Placental epithelial cell (primary cell): Measurements from ENCODE around the gene GLDN. TPM values are rescaled to one million over a fixed set of nuclear protein-coding genes. Genes with fewer than 3 reads are reported as not detected.

ENCODE experiments used
- small RNA-seq: library from RNA; depleted of rRNA; stranded (forward); fragments of <200 nt; gene quantifications from one replicate; pipeline ENCODE3, GENCODE V24; 2012
- total RNA-seq: library from RNA; depleted of rRNA; stranded (reverse); fragments of >200 nt; gene quantifications from 2 replicates; pipeline ENCODE4 v1.2.3, GENCODE V29; 2012

Gene GLDN
- total RNA-seq, result not detected in 2 replicates

GRCh38 chr15:51341366-51342226 lies at the start of gene GLDN:
GLDN (plus strand) TSS chr15:51341655; CDS start chr15:51341685, 30 bp downstream.

GRCh38 chr15:51338496-51338895 lies 3.0 kb upstream of the GLDN start, which contains the start of gene CYP19A1:
CYP19A1 (minus strand) TSS chr15:51338596; CDS start chr15:51242912, 95,684 bp downstream.

Small RNA genes within 50 kb of the gene (small RNA-seq; reads per million reads assigned to genes)
- gene AC020891.4 (not detected), gene MIR7973-1 (not detected)

Other genes with a start within 250 kb of the GLDN start
- not detected in 2 replicates for gene TNFAIP8L3, start 246.7 kb upstream of the GLDN start, total RNA-seq
- gene CYP19A1, start 3.1 kb upstream of the GLDN start, total RNA-seq, result under 0.01 TPM in 1 of 2 replicates, not detected in the other